Transverse colon (tissue), 4 donors: ENCODE measurements around the gene SUMF1. TPM values are rescaled to one million over a fixed set of nuclear protein-coding genes. Genes with fewer than 3 reads are reported as not detected.

Experiments used
- DNase-seq: peaks from one replicate; pipeline ENCODE4 v3.0.0-alpha.2; 2019
- H3K27ac ChIP-seq, 4 donors: fragments of 200-600 bp; sonication (generic); 2 replicates each; pipeline ENCODE4 v1.5.1; 2016 to 2018; ENCODE audit warnings: inconsistent platforms in 4 of 4
- H3K27me3 ChIP-seq: fragments of 200-600 bp; sonication (generic); 2 replicates; pipeline ENCODE4 v1.5.1; 2017; ENCODE audit warnings: inconsistent platforms
- H3K36me3 ChIP-seq, 4 donors: fragments of 200-600 bp; sonication (generic); 2 replicates each; pipeline ENCODE4 v1.5.1; 2017 to 2019; ENCODE audit warnings: inconsistent platforms in 4 of 4
- H3K4me1 ChIP-seq, 4 donors: fragments of 200-600 bp; sonication (generic); 2 replicates each; pipeline ENCODE4 v1.5.1; 2017 to 2020; ENCODE audit warnings: inconsistent platforms in 4 of 4
- H3K4me3 ChIP-seq, 4 donors: fragments of 200-600 bp; sonication (generic); 1 replicate in 1 of 4; 2 replicates in 3 of 4; pipeline versions ENCODE4 v1.5.1 to v1.6.1; 2017 to 2019; ENCODE audit warnings: inconsistent platforms in 4 of 4
- H3K9me3 ChIP-seq, 2 donors: fragments of 200-600 bp; sonication (generic); 2 replicates each; pipeline ENCODE4 v1.5.1; 2017 to 2019; ENCODE audit warnings: inconsistent platforms in 2 of 2
- CTCF ChIP-seq, 5 experiments: fragments of 200-600 bp in 3 of 5; fragments of 450-650 bp in 2 of 5; sonication (generic) in 3 of 5; IDR thresholded peaks; 1 replicate in 2 of 5; 2 replicates in 3 of 5; pipeline ENCODE4 v1.5.1; 2016 to 2017; ENCODE audit warnings: antibody characterized with exemption in 5 of 5, inconsistent platforms in 3 of 5, mild to moderate bottlenecking in 2 of 5, moderate library complexity in 1 of 5
- EP300 ChIP-seq: sonication (generic); formaldehyde crosslinking; IDR thresholded peaks from one replicate; pipeline ENCODE4 v1.6.1; 2017; ENCODE audit warnings: antibody characterized with exemption, low read depth
- POLR2A ChIP-seq: fragments of 450-650 bp; IDR thresholded peaks from one replicate; pipeline ENCODE4 v1.6.1; 2016; ENCODE audit warnings: antibody characterized with exemption, mild to moderate bottlenecking, moderate library complexity
- POLR2AphosphoS5 ChIP-seq, 3 donors: sonication (generic); formaldehyde crosslinking; IDR thresholded peaks; one replicate each; pipeline ENCODE4 v1.6.1; 2016; ENCODE audit warnings: antibody characterized with exemption in 3 of 3
- WGBS, 2 donors: methylation state at CpG; one replicate each; pipeline ENCODE4 v1.1.5; 2018; ENCODE audit warnings: low coverage in 1 of 2; 5-methylcytosine and 5-hydroxymethylcytosine counted together
- in situ Hi-C, 4 donors: fragments of 200-750 bp; cut with MboI; loops; one replicate each; pipeline versions ENCODE4 v1.15.0 to v1.15.1; 2017; ENCODE audit warnings: low sequenced_read_pairs in 3 of 4, low pct_ligation_motif_present in 1 of 4, low pct_unique_long_range_greater_than_20kb in 1 of 4
- intact Hi-C: fragments of 100-400 bp; cut with DNase I; formaldehyde crosslinking; loops from one replicate; pipeline ENCODE4 v1.15.1; 2023; ENCODE audit warnings: low total_unique reads
- total RNA-seq, 4 donors: library from RNA; depleted of rRNA; stranded (reverse); fragments of >200 nt; gene quantifications; one replicate each; pipeline ENCODE4 v1.1.0, GENCODE V29; 2016

SUMF1 gene
- total RNA-seq, 4 donors from 2014 or later = 25.1 to 70.5 (median 65.3) TPM

- peaks cover 0 to 8% (median 0%) of the 10 kb centered on the region in 4 donors for H3K36me3 ChIP-seq
- no peaks in the 10 kb centered on the region for H3K27me3 ChIP-seq
- in situ Hi-C loops = no loop called here
- no peak for DNase-seq
- no peaks in the 10 kb centered on the region for H3K9me3 ChIP-seq
- TF ChIP-seq EP300 (no peak), CTCF (IDR thresholded peaks at IDR 0.05) (no peak), POLR2AphosphoS5 (IDR thresholded peaks at IDR 0.05) (no peak), POLR2A (no peak)
- H3K4me1 ChIP-seq = no peaks in the 10 kb centered on the region
- intact Hi-C loops = no loop called here
- H3K27ac ChIP-seq = no peak overlapping the region
- 100% methylated on average over 1 of the region's 1 CpG; no CpG with 5 or more reads in 1 of the 2 donors for WGBS, 2 donors
- no peak overlapping the region for H3K4me3 ChIP-seq
These were observed 47.1 kb downstream of the SUMF1 start for GRCh38 chr3:4419920-4420319.

- no peak for DNase-seq
- peaks cover 0 to 8% (median 0%) of the 10 kb centered on the region in 4 donors for H3K36me3 ChIP-seq
- intact Hi-C loops (no loop called here), in situ Hi-C loops (no loop called here)
- no peaks in the 10 kb centered on the region for H3K9me3 ChIP-seq
- H3K27ac ChIP-seq = no peak overlapping the region
- H3K4me1 ChIP-seq = no peaks in the 10 kb centered on the region
- 90 to 94% methylated on average over 2 to 3 of the region's 3 CpGs for WGBS, 2 donors
- TF ChIP-seq CTCF (IDR thresholded peaks at IDR 0.05) (no peak), POLR2AphosphoS5 (IDR thresholded peaks at IDR 0.05) (no peak), EP300 (no peak), POLR2A (no peak)
- H3K4me3 ChIP-seq = no peak overlapping the region
- no peaks in the 10 kb centered on the region for H3K27me3 ChIP-seq
These were observed 47.7 kb downstream of the SUMF1 start for GRCh38 chr3:4419386-4419785.

- WGBS, 2 donors = 85% methylated on average over 4 of the region's 4 CpGs; no CpG with 5 or more reads in 1 of the 2 donors
- Histone ChIP-seq H3K27ac (no peak overlapping the region), H3K27me3 (no peaks in the 10 kb centered on the region), H3K36me3 (peaks cover 0 to 8% (median 0%) of the 10 kb centered on the region in 4 donors), H3K9me3 (no peaks in the 10 kb centered on the region), H3K4me1 (no peaks in the 10 kb centered on the region), H3K4me3 (no peak overlapping the region)
- TF ChIP-seq POLR2AphosphoS5 (IDR thresholded peaks at IDR 0.05) (no peak), EP300 (no peak), POLR2A (no peak), CTCF (IDR thresholded peaks at IDR 0.05) (no peak)
- intact Hi-C loops = no loop called here
- no peak for DNase-seq
- in situ Hi-C loops = no loop called here
These were observed 48.9 kb downstream of the SUMF1 start for GRCh38 chr3:4418156-4418555.

- no peaks in the 10 kb centered on the region for H3K27me3 ChIP-seq
- H3K4me1 ChIP-seq = no peaks in the 10 kb centered on the region
- no peak overlapping the region for H3K4me3 ChIP-seq
- H3K36me3 ChIP-seq = peaks cover 0 to 8% (median 0%) of the 10 kb centered on the region in 4 donors
- no peak overlapping the region for H3K27ac ChIP-seq
- no peak for DNase-seq
- H3K9me3 ChIP-seq = no peaks in the 10 kb centered on the region
- in situ Hi-C loops (no loop called here), intact Hi-C loops (no loop called here)
- no peak for TF ChIP-seq POLR2AphosphoS5 (IDR thresholded peaks at IDR 0.05)
- TF ChIP-seq POLR2A = no peak
- TF ChIP-seq CTCF (IDR thresholded peaks at IDR 0.05) = no peak
- no peak for TF ChIP-seq EP300
- 71 to 85% methylated on average over 1 of the region's 1 CpG for WGBS, 2 donors
These were observed 49.6 kb downstream of the SUMF1 start for GRCh38 chr3:4417449-4417848.
